WERI-Rb-1 (cell line): ENCODE data around the gene TMEM185A.
"Not testable (repeated sequence)": the region's sequence is repeated elsewhere in the genome, so short reads cannot be mapped to it uniquely, and the experiment has no call there.

ENCODE experiments used
- DNase-seq: peaks from one replicate; pipeline ENCODE4 v3.0.0-alpha.2; 2020
- H3K27ac ChIP-seq: fragments of 250-450 bp; sonication (Bioruptor Pico); 2 replicates; pipeline ENCODE4 v1.5.1; 2020; ENCODE audit warnings: mild to moderate bottlenecking, moderate library complexity
- H3K27me3 ChIP-seq: fragments of 250-450 bp; sonication (Bioruptor Pico); 2 replicates; pipeline ENCODE4 v1.5.1; 2021; ENCODE audit warnings: mild to moderate bottlenecking, low read depth, moderate library complexity; ENCODE audit not compliant: insufficient read depth, severe bottlenecking
- H3K36me3 ChIP-seq: fragments of 250-450 bp; sonication (Bioruptor Pico); 2 replicates; pipeline ENCODE4 v1.5.1; 2020; ENCODE audit warnings: mild to moderate bottlenecking, moderate library complexity
- H3K4me3 ChIP-seq: 2 replicates; pipeline ENCODE4 v1.5.1; 2011; ENCODE audit warnings: low read depth, mild to moderate bottlenecking, control low read depth, low read length
- H3K9me3 ChIP-seq: fragments of 250-450 bp; sonication (Bioruptor Pico); 2 replicates; pipeline ENCODE4 v1.5.1; 2021; ENCODE audit warnings: mild to moderate bottlenecking, moderate library complexity; ENCODE audit not compliant: severe bottlenecking

TMEM185A gene

GRCh38 chrX:149549701-149550100, 81.9 kb downstream of the TMEM185A start, which contains the start of gene HSFX3:
TSS of gene HSFX3 (minus strand) at chrX:149549924. CDS start at chrX:149549852, 72 bp downstream.
- H3K9me3 ChIP-seq, H3K36me3 ChIP-seq, H3K27ac ChIP-seq, H3K4me3 ChIP-seq, DNase-seq, H3K27me3 ChIP-seq: not testable (repeated sequence)

GRCh38 chrX:149547782-149548181, 83.8 kb downstream of the TMEM185A start:
- not testable (repeated sequence) for H3K36me3 ChIP-seq, H3K27me3 ChIP-seq, DNase-seq, H3K9me3 ChIP-seq, H3K4me3 ChIP-seq, H3K27ac ChIP-seq

GRCh38 chrX:149546962-149547361, 84.6 kb downstream of the TMEM185A start:
- H3K36me3 ChIP-seq, H3K27ac ChIP-seq, H3K4me3 ChIP-seq, DNase-seq, H3K27me3 ChIP-seq, H3K9me3 ChIP-seq: not testable (repeated sequence)
